Right lobe of liver (tissue), 4 donors: ENCODE measurements around the gene HIF1A.

Experiments used
- POLR2A ChIP-seq: fragments of 450-650 bp; IDR thresholded peaks from one replicate; pipeline ENCODE4 v1.6.1; 2017; ENCODE audit warnings: antibody characterized with exemption, mild to moderate bottlenecking
- TF ChIP-seq, protein P1 (sequence below), 4 donors: fragments of 200-600 bp in 3 of 4; fragments of 450-650 bp in 1 of 4; IDR thresholded peaks; one replicate each; pipeline versions ENCODE4 v1.5.1 to v1.8.0; 2016 to 2022; ENCODE audit warnings: antibody characterized with exemption in 4 of 4, mild to moderate bottlenecking in 2 of 4
- donor health status: DM: no; HTN: no; CAD: no.
- donor health status: DM: no; HTN: no; CAD: no.
- donor health status: DM: no; HTN: yes; CAD: no.

GRCh38 chr14:61694039-61694438 is 1.3 kb upstream of the HIF1A start:
- TF ChIP-seq, protein P1, sequence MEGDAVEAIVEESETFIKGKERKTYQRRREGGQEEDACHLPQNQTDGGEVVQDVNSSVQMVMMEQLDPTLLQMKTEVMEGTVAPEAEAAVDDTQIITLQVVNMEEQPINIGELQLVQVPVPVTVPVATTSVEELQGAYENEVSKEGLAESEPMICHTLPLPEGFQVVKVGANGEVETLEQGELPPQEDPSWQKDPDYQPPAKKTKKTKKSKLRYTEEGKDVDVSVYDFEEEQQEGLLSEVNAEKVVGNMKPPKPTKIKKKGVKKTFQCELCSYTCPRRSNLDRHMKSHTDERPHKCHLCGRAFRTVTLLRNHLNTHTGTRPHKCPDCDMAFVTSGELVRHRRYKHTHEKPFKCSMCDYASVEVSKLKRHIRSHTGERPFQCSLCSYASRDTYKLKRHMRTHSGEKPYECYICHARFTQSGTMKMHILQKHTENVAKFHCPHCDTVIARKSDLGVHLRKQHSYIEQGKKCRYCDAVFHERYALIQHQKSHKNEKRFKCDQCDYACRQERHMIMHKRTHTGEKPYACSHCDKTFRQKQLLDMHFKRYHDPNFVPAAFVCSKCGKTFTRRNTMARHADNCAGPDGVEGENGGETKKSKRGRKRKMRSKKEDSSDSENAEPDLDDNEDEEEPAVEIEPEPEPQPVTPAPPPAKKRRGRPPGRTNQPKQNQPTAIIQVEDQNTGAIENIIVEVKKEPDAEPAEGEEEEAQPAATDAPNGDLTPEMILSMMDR (IDR thresholded peaks at IDR 0.05) = no peak
- TF ChIP-seq POLR2A = no peak
